DMS114 treated with DMSO at 0.1 percent for 48 hours (cell line): ENCODE results near the gene GMEB2.
"Not testable (repeated sequence)": the region's sequence is repeated elsewhere in the genome, so short reads cannot be mapped to it uniquely, and the experiment has no call there.

Source experiments
- DNase-seq: peaks from one replicate; lab custom pipeline; 2025; ENCODE audit not compliant: unreplicated experiment; lab: John Stamatoyannopoulos, UW

The GMEB2 gene

GRCh38 chr20:63617092-63617875, 9.6 kb downstream of the GMEB2 start:
- DNase-seq = no peak

- not testable (repeated sequence) for DNase-seq
Measured at GRCh38 chr20:63613863-63614594, 12.9 kb downstream of the GMEB2 start.

- no peak for DNase-seq
Measured at GRCh38 chr20:63612276-63612931, 14.5 kb downstream of the GMEB2 start.

GRCh38 chr20:63611646-63612045, 15.3 kb downstream of the GMEB2 start:
- no peak for DNase-seq

GRCh38 chr20:63610581-63611435, 16.1 kb downstream of the GMEB2 start:
- DNase-seq = no peak

- DNase-seq = no peak
Measured at GRCh38 chr20:63606686-63607085, 20.2 kb downstream of the GMEB2 start.

- no peak for DNase-seq
Measured at GRCh38 chr20:63602321-63602720, 24.6 kb downstream of the GMEB2 start.

GRCh38 chr20:63601679-63602078, 25.2 kb downstream of the GMEB2 start:
- not testable (repeated sequence) for DNase-seq

- DNase-seq = no peak
Measured at GRCh38 chr20:63599396-63600050, 27.4 kb downstream of the GMEB2 start.

GRCh38 chr20:63598479-63599395, 28.2 kb downstream of the GMEB2 start:
- DNase-seq = no peak

GRCh38 chr20:63597651-63598478, 29.0 kb downstream of the GMEB2 start:
- no peak for DNase-seq

GRCh38 chr20:63596423-63596822, 30.5 kb downstream of the GMEB2 start:
- no peak for DNase-seq

GRCh38 chr20:63595416-63596127, 31.3 kb downstream of the GMEB2 start:
- no peak for DNase-seq

- DNase-seq = no peak
Measured at GRCh38 chr20:63594043-63594561, 32.8 kb downstream of the GMEB2 start.

- no peak for DNase-seq
Measured at GRCh38 chr20:63592661-63593060, 34.2 kb downstream of the GMEB2 start.

GRCh38 chr20:63591786-63592355, 35.0 kb downstream of the GMEB2 start:
- DNase-seq = no peak

GRCh38 chr20:63591147-63591533, 35.8 kb downstream of the GMEB2 start:
- DNase-seq = no peak
